ENCODE results near the gene SUMF1.

The SUMF1 gene

DNA sequence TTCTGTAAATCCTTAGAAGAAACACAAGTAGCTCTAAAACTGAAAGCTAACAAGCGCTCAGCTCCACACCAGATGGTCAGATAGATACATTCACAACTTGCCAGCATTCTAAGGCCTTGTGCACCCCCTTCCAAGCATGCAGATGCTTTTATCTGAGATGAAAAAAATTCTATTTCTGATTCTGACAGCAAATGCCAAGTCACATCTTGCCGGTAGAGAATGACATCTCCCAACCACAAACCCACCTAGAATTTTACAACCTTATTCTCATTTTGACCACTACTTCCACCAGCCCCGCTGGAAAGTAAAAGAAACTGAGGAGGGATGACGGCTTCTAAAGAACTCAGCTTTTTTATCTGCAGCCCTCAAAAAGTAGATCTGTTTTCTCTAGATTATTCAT lies 57.7 kb downstream of the SUMF1 start:
- peak; percentile 61 for DNase-seq (ENCODE audit: low read depth)
- no peak overlapping the region for H3K4me3 ChIP-seq (ENCODE audit: low read depth, low read length)
- TF ChIP-seq, protein P1, sequence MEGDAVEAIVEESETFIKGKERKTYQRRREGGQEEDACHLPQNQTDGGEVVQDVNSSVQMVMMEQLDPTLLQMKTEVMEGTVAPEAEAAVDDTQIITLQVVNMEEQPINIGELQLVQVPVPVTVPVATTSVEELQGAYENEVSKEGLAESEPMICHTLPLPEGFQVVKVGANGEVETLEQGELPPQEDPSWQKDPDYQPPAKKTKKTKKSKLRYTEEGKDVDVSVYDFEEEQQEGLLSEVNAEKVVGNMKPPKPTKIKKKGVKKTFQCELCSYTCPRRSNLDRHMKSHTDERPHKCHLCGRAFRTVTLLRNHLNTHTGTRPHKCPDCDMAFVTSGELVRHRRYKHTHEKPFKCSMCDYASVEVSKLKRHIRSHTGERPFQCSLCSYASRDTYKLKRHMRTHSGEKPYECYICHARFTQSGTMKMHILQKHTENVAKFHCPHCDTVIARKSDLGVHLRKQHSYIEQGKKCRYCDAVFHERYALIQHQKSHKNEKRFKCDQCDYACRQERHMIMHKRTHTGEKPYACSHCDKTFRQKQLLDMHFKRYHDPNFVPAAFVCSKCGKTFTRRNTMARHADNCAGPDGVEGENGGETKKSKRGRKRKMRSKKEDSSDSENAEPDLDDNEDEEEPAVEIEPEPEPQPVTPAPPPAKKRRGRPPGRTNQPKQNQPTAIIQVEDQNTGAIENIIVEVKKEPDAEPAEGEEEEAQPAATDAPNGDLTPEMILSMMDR (IDR thresholded peaks at IDR 0.05; ENCODE audit: insufficient read depth, low read depth, low read length, missing control alignments): no peak

DNA sequence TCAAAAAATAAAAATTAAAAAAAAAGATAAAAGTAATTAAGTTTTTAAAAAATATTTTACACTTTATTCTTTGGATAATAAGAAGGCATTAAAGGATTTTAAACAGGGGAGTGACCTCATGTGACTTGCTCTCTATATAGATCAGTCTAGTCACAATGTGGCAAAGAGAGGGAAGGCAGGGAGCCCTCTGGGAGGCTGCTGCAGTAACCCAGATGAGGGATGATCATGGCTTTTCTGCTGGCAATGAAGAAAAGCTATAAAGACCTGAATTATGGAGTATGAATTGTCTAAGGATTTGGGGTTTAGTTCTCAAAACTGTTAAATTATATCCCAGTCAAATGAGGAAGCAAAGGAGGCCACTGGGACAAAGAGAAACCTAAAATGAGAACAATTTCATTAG lies 58.1 kb downstream of the SUMF1 start:
- TF ChIP-seq, protein P1 (IDR thresholded peaks at IDR 0.05; ENCODE audit: insufficient read depth, low read depth, low read length, missing control alignments): no peak
- H3K4me3 ChIP-seq (ENCODE audit: low read depth, low read length): no peak overlapping the region
- no peak for DNase-seq (ENCODE audit: low read depth)

DNA sequence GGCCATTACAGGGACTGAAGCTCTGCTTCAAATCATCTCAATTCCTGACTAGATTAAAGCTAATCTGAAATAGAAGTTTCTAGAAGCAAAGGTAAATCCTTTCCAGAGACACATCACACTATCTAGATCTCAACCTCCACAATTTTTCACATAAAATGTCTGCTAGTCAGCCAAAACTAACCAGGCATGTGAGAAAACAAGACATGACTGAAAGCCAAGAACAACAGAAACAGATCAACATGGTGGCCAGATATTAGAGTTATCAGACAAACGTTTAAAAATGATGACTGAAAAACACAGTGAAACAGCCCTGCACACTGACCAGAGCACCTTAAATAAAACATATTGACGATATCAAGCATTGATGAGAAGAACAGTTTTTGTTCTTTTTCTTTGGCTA lies 59.1 kb downstream of the SUMF1 start:
- no peak overlapping the region for H3K4me3 ChIP-seq (ENCODE audit: low read depth, low read length)
- DNase-seq (ENCODE audit: low read depth): no peak
- TF ChIP-seq, protein P1 (IDR thresholded peaks at IDR 0.05; ENCODE audit: insufficient read depth, low read depth, low read length, missing control alignments): no peak

DNA sequence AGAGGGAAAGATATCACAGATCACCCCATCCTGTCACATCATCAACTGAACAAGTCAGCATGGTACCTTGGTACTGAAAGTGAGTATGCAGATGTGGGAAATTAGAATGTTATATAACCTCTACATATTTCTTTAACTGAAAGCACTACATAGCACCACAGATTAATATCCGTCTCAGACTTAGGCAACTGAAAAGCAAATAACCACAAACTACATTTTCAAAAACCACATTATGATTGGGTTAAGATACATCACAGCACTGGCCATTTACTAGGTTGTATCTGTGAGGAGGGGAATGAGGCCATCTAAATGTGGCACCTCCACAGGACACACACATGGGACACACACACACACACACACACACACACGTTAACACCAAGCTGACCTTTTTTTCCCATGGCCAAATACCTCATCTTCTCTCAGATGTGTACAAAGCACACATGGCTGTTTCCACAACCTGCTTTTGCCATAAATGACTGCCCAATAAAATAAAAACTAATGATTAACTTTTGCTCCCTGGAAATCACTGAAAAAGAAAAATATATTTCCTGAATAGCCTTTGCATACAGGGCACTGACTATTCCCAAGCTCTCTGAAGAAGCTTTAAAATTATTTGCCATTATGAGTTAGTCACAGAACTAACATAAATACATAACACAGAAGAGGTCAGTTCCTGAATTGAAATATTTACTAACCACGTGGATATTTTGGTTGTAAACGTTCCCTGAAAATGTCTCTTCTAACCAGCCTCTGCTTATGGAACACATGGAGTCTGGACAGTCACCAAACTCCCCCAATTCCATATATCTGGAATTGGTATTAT lies 60.1 kb downstream of the SUMF1 start:
- H3K4me3 ChIP-seq (ENCODE audit: low read depth, low read length): no peak overlapping the region
- peak; percentile 56 for DNase-seq (ENCODE audit: low read depth)
- TF ChIP-seq, protein P1 (IDR thresholded peaks at IDR 0.05; ENCODE audit: insufficient read depth, low read depth, low read length, missing control alignments): no peak

DNA sequence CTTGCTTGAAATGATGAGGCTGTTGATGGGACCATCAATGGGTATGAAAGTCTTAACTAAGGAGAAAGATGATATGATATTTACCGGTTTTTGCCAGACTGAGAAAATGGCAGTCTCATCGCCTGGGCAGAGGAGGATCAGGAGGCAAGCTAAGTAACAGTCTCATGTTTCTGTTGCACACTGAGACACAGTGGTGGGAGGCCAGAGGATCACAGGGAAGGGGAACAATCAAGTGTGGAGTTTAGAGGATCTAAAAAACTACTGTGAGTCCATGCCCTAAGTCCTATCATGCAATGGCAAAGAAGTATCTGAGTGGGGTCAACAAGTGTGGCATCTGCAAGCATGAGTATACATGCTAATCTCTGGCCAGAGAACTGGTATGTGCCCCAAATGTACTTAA lies 62.2 kb downstream of the SUMF1 start:
- TF ChIP-seq, protein P1 (IDR thresholded peaks at IDR 0.05; ENCODE audit: insufficient read depth, low read depth, low read length, missing control alignments): no peak
- H3K4me3 ChIP-seq (ENCODE audit: low read depth, low read length): no peak overlapping the region

DNA sequence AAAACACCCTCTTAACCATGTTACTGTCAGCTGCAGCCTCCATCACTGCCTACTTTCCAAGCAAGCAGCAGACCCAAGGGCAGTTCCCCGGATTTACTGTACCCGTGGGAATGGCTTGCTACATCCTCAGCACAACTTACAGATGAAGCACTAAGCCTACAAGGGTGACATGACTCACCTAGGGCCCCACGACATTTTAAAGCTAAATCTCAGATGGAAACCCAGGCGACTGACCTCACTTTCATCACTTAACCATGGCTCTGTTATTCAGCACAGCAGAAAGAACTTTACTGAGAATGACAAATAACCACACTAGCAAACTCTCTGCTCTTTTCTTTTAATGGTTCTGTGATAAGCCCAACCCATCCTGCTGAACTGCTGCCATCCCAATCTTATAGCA lies 65.6 kb downstream of the SUMF1 start:
- DNase-seq (ENCODE audit: low read depth): no peak
- TF ChIP-seq, protein P1 (IDR thresholded peaks at IDR 0.05; ENCODE audit: insufficient read depth, low read depth, low read length, missing control alignments): no peak
- H3K4me3 ChIP-seq (ENCODE audit: low read depth, low read length): no peak overlapping the region

More for the DNA sequence above, 62.2 kb downstream of the SUMF1 start:
- DNase-seq (ENCODE audit: low read depth): no peak

DNA sequence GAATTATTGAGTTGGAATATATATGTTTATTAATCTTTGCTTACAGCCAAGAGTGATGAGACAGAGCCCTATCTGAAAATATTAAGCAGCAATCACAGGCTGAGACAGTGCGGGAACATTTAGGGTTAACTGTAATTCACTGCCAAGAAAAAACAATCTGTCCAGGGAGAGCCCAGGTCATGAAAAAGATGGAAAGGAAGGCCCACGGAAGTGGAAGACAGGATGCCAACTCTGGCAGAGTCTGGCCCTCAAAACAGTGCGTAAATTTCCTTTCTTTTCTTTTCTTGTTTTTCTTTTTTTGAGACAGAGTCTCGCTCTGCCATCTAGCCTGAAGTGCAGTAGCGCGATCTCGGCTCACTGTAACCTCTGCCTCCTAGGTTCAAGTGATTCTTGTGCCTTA lies 67.6 kb downstream of the SUMF1 start:
- H3K4me3 ChIP-seq (ENCODE audit: low read depth, low read length): no peak overlapping the region
- TF ChIP-seq, protein P1 (IDR thresholded peaks at IDR 0.05; ENCODE audit: insufficient read depth, low read depth, low read length, missing control alignments): no peak
- no peak for DNase-seq (ENCODE audit: low read depth)
